ENCODE data around the gene AIF1.

- TF ChIP-seq PPARA (CRISPR knock-in tag; IDR thresholded peaks at IDR 0.05; ENCODE audit: borderline replicate concordance) (no peak), CREB5 (CRISPR knock-in tag; IDR thresholded peaks at IDR 0.05; ENCODE audit: low read depth) (no peak), ZNF8 (CRISPR knock-in tag; IDR thresholded peaks at IDR 0.05) (no peak), ZFP30 (CRISPR knock-in tag; IDR thresholded peaks at IDR 0.05) (no peak), ISL1 (CRISPR knock-in tag; IDR thresholded peaks at IDR 0.05) (no peak), PATZ1 (CRISPR knock-in tag; IDR thresholded peaks at IDR 0.05; ENCODE audit: borderline replicate concordance) (no peak), SNAI2 (CRISPR knock-in tag; IDR thresholded peaks at IDR 0.05) (no peak), ZFP3 (CRISPR knock-in tag; IDR thresholded peaks at IDR 0.05) (no peak)
Measured at GRCh38 chr6:31632279-31632946, 17.4 kb downstream of the AIF1 start.

Measured in SK-N-SH treated with all-trans-retinoic acid at 6 μM for 48 hours (cell line).